ENCODE measurements around the gene SHMT2. TPM values are rescaled to one million over a fixed set of nuclear protein-coding genes. Genes with fewer than 3 reads are reported as not detected.

SHMT2 gene
- total RNA-seq, 1 experiment from 2014 or later, result 280 TPM

DNA sequence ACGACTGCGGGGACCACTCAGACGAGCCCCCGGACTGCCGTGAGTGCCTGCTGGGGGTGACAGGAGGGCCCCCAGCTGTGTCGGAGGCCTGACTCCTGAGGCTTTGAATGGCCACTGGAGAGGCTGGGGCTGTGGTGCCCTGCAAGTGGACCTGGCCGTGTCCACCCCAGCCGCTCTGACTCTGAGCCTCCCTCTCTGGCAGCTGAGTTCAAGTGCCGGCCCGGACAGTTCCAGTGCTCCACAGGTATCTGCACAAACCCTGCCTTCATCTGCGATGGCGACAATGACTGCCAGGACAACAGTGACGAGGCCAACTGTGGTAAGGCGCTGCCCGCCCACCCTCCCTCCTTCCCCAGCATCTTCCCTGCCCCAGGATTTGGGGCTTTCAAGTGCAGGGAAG lies 29.0 kb upstream of the SHMT2 start:
- no peaks in the 10 kb centered on the region for H3K9me3 ChIP-seq (ENCODE audit: control insufficient read depth in 1 of 2, insufficient read depth in 1 of 2, low read depth in 1 of 2, low read length in 2 of 2)
- RAD21 ChIA-PET (ENCODE audit: low non-redundant PET in 1 of 2, low total read pairs in 2 of 2, uncharacterized antibody in 2 of 2, unreplicated experiment in 2 of 2), result no interaction called here
- no peak for TF ChIP-seq YY1 (IDR thresholded peaks at IDR 0.05; ENCODE audit: extremely low read depth, insufficient replicate concordance, low read depth, low read length)
- TF ChIP-seq, protein P1, sequence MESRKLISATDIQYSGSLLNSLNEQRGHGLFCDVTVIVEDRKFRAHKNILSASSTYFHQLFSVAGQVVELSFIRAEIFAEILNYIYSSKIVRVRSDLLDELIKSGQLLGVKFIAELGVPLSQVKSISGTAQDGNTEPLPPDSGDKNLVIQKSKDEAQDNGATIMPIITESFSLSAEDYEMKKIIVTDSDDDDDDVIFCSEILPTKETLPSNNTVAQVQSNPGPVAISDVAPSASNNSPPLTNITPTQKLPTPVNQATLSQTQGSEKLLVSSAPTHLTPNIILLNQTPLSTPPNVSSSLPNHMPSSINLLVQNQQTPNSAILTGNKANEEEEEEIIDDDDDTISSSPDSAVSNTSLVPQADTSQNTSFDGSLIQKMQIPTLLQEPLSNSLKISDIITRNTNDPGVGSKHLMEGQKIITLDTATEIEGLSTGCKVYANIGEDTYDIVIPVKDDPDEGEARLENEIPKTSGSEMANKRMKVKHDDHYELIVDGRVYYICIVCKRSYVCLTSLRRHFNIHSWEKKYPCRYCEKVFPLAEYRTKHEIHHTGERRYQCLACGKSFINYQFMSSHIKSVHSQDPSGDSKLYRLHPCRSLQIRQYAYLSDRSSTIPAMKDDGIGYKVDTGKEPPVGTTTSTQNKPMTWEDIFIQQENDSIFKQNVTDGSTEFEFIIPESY (IDR thresholded peaks at IDR 0.05; ENCODE audit: extremely low read depth, insufficient replicate concordance, low read length), result no peak
- TF ChIP-seq, protein P2, sequence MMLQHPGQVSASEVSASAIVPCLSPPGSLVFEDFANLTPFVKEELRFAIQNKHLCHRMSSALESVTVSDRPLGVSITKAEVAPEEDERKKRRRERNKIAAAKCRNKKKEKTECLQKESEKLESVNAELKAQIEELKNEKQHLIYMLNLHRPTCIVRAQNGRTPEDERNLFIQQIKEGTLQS (IDR thresholded peaks at IDR 0.05), result no peak
- no peak for TF ChIP-seq CBX3 (IDR thresholded peaks at IDR 0.05; ENCODE audit: low read depth)
- TF ChIP-seq EGR1 (IDR thresholded peaks at IDR 0.05; ENCODE audit: low read depth), result no peak
- no peak for TF ChIP-seq CEBPB (IDR thresholded peaks at IDR 0.05; ENCODE audit: low read depth)
- no peak for TF ChIP-seq EZH2phosphoT487 (IDR thresholded peaks at IDR 0.05; ENCODE audit: borderline replicate concordance)
- TF ChIP-seq, protein P3, sequence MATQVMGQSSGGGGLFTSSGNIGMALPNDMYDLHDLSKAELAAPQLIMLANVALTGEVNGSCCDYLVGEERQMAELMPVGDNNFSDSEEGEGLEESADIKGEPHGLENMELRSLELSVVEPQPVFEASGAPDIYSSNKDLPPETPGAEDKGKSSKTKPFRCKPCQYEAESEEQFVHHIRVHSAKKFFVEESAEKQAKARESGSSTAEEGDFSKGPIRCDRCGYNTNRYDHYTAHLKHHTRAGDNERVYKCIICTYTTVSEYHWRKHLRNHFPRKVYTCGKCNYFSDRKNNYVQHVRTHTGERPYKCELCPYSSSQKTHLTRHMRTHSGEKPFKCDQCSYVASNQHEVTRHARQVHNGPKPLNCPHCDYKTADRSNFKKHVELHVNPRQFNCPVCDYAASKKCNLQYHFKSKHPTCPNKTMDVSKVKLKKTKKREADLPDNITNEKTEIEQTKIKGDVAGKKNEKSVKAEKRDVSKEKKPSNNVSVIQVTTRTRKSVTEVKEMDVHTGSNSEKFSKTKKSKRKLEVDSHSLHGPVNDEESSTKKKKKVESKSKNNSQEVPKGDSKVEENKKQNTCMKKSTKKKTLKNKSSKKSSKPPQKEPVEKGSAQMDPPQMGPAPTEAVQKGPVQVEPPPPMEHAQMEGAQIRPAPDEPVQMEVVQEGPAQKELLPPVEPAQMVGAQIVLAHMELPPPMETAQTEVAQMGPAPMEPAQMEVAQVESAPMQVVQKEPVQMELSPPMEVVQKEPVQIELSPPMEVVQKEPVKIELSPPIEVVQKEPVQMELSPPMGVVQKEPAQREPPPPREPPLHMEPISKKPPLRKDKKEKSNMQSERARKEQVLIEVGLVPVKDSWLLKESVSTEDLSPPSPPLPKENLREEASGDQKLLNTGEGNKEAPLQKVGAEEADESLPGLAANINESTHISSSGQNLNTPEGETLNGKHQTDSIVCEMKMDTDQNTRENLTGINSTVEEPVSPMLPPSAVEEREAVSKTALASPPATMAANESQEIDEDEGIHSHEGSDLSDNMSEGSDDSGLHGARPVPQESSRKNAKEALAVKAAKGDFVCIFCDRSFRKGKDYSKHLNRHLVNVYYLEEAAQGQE (IDR thresholded peaks at IDR 0.05; ENCODE audit: low read depth), result no peak
- TF ChIP-seq RAD21 (IDR thresholded peaks at IDR 0.05; ENCODE audit: low read depth), result no peak
- TF ChIP-seq ELF1 (IDR thresholded peaks at IDR 0.05; ENCODE audit: borderline replicate concordance, low read depth), result no peak

More for the DNA sequence above, 29.0 kb upstream of the SHMT2 start:
- POLR2A ChIA-PET, result no interaction called here
- Histone ChIP-seq H3K4me1 (ENCODE audit: control insufficient read depth in 1 of 2, insufficient read depth in 2 of 2, low read length in 2 of 2) (no peaks in the 10 kb centered on the region), H3K36me3 (ENCODE audit: control insufficient read depth in 1 of 2, insufficient read depth in 2 of 2, low read length in 2 of 2) (no peaks in the 10 kb centered on the region; a peak in 1 of 4 replicates), H3K27me3 (ENCODE audit: insufficient read depth, low read length) (no peaks in the 10 kb centered on the region), H3K27ac (ENCODE audit: low read depth, low read length) (no peak overlapping the region), H3K4me2 (ENCODE audit: low read length) (no peak overlapping the region), H4K20me1 (ENCODE audit: insufficient read depth) (no peaks in the 10 kb centered on the region), H3K9ac (ENCODE audit: low read length) (no peak overlapping the region), H3K9me2 (ENCODE audit: insufficient read depth) (no peaks in the 10 kb centered on the region), H3K4me3 (replicated peaks in 1 of 2; ENCODE audit: low read depth in 1 of 2, low read length in 2 of 2) (no peak overlapping the region), H2AFZ (ENCODE audit: low read depth, low read length, poor library complexity, severe bottlenecking) (no peak overlapping the region), H3K79me2 (ENCODE audit: insufficient read depth, low read length) (no peaks in the 10 kb centered on the region)
- CTCF ChIA-PET, result no interaction called here
- intact Hi-C loops (cut with micrococcal nuclease), result no loop called here
- no TSS peak for BruUV-seq (replicated peaks)
- DNase-seq (ENCODE audit: low read depth, low spot score), result no peak
- no peak for ATAC-seq
